ENCODE data around the gene SSX2IP.

DNA sequence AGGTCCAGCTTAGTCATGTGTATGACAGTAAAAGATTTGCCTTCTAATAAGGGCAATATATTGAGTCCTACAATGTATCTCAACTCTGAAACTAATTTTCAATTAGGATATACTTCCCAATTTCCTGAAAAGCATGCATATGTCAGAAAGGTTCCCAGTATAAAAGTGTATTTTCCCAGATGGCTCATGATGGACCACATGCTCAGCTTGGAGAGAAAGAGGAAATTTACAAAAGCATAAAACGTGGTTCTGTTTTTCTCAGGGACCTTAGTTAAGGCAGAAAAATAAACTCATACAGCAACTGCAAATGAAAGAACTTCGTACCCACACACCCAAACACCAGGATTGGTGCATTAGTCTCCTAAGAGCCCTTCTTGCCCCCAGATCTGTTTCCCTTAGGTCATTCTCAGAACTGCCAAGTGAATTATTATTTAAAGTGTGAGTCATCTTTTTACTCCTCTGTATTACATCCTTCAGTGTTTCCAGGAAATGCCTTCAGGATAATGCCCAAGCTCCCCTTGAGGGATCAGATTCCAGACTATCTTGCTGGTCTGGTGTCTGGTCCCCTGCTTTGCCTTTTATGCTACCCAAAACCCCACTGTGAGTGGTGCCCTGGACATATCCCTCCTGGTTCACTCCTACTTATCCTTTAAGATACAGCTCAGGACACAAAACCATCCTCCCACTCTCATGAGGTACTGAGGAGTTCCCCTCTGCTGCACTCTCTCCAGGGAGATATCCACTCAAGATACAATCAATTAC is 57.4 kb downstream of the SSX2IP start:
- TF ChIP-seq, protein P1, sequence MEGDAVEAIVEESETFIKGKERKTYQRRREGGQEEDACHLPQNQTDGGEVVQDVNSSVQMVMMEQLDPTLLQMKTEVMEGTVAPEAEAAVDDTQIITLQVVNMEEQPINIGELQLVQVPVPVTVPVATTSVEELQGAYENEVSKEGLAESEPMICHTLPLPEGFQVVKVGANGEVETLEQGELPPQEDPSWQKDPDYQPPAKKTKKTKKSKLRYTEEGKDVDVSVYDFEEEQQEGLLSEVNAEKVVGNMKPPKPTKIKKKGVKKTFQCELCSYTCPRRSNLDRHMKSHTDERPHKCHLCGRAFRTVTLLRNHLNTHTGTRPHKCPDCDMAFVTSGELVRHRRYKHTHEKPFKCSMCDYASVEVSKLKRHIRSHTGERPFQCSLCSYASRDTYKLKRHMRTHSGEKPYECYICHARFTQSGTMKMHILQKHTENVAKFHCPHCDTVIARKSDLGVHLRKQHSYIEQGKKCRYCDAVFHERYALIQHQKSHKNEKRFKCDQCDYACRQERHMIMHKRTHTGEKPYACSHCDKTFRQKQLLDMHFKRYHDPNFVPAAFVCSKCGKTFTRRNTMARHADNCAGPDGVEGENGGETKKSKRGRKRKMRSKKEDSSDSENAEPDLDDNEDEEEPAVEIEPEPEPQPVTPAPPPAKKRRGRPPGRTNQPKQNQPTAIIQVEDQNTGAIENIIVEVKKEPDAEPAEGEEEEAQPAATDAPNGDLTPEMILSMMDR (IDR thresholded peaks at IDR 0.05; ENCODE audit: low read depth, low read length, poor library complexity, severe bottlenecking): no peak
- TF ChIP-seq EZH2phosphoT487 (IDR thresholded peaks at IDR 0.05; ENCODE audit: borderline replicate concordance, low read length): no peak

Data from DOHH2 (cell line).